MM.1S (cell line): Measurements from ENCODE around the gene NFKB2.

ENCODE experiments used
- CTCF ChIP-seq: fragments of 300-600 bp; sonication (generic); IDR thresholded peaks from 2 replicates; pipeline ENCODE4 v1.5.1; 2016; ENCODE audit warnings: antibody characterized with exemption, low read length, mixed read lengths
- EZH2 ChIP-seq: fragments of 300-600 bp; sonication (generic); optimal IDR thresholded peaks from 2 replicates; pipeline ENCODE3; 2017; ENCODE audit warnings: low read depth, mild to moderate bottlenecking, antibody characterized with exemption, low read length, mixed read lengths
- EZH2phosphoT487 ChIP-seq: fragments of 300-600 bp; sonication (generic); IDR thresholded peaks from 2 replicates; pipeline ENCODE4 v1.6.1; 2018; ENCODE audit warnings: antibody characterized with exemption, low read length

- no peak for TF ChIP-seq CTCF
- TF ChIP-seq EZH2, result no peak
- TF ChIP-seq EZH2phosphoT487, result no peak
Measured at GRCh38 chr10:102418622-102419268, 23.2 kb downstream of the NFKB2 start, which contains the start of gene PSD.
